ENCODE measurements around the gene NDUFS4.

Gene NDUFS4

DNA sequence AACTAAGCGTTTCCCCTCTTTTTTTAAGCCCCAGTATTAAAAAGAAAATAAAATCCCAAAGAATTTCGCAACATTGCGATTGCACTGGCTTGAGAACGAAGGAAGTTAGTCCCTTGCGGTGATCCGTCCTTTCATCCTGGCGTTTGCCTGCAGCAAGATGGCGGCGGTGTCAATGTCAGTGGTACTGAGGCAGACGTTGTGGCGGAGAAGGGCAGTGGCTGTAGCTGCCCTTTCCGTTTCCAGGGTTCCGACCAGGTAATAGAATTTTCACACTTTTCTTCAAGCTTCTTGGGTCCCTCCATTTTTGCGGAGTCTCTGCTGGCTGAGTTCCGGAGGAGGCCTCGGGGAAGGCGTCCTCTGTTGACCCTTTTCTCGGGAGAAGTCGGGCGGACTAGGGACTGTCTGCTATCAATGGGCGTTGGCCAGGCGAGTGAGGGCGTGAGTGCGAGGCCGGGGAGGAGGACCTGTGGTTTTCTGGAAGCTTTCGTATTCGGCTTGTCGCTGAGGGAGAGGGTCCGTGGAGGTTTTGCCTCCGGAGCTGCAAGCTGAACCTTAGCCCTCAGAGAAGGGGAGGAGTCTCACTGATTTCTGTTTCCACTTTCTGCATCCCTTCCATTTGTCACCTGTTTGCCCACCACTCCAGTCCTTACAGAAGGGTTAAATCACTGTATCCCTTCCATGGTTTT lies at the start of gene NDUFS4:
TSS of gene NDUFS4 (plus strand) at position 134 of the 686 bp plus-strand sequence. CDS start at position 158, 24 bp downstream.
- TF ChIP-seq GATA2 (IDR thresholded peaks at IDR 0.05; ENCODE audit: low read depth, low read length) (no peak), GATA3 (IDR thresholded peaks at IDR 0.05; ENCODE audit: low read depth, low read length) (no peak)

- TF ChIP-seq GATA3 (IDR thresholded peaks at IDR 0.05; ENCODE audit: low read depth, low read length) (no peak), GATA2 (IDR thresholded peaks at IDR 0.05; ENCODE audit: low read depth, low read length) (no peak)
Observed at GRCh38 chr5:53512539-53512938, 47.9 kb upstream of the NDUFS4 start.

GRCh38 chr5:53515988-53516387 lies 44.5 kb upstream of the NDUFS4 start:
- no peak for TF ChIP-seq GATA3 (IDR thresholded peaks at IDR 0.05; ENCODE audit: low read depth, low read length)
- no peak for TF ChIP-seq GATA2 (IDR thresholded peaks at IDR 0.05; ENCODE audit: low read depth, low read length)

- TF ChIP-seq GATA3 (IDR thresholded peaks at IDR 0.05; ENCODE audit: low read depth, low read length) (no peak), GATA2 (IDR thresholded peaks at IDR 0.05; ENCODE audit: low read depth, low read length) (no peak)
Observed at GRCh38 chr5:53520813-53521212, 39.6 kb upstream of the NDUFS4 start.

DNA sequence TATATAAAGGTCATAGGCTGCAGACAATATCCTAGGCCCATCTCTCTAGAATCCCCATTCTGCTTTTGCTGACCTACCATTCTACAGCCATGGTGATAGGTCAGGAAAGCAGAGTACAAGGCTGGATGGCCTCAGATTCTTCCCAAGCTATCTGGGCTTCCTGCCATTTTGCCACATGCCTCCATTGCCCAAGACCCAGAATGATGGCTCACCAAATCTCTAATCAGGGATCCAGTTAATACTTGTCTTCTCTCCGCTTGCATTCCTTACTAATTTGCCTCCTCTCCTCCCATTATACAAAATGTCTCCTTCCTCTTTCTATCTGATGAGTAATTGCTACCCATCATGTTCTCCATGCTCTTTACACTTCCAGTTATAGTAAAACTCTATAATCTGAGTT lies 22.7 kb upstream of the NDUFS4 start:
- no peak for TF ChIP-seq GATA3 (IDR thresholded peaks at IDR 0.05; ENCODE audit: low read depth, low read length)

DNA sequence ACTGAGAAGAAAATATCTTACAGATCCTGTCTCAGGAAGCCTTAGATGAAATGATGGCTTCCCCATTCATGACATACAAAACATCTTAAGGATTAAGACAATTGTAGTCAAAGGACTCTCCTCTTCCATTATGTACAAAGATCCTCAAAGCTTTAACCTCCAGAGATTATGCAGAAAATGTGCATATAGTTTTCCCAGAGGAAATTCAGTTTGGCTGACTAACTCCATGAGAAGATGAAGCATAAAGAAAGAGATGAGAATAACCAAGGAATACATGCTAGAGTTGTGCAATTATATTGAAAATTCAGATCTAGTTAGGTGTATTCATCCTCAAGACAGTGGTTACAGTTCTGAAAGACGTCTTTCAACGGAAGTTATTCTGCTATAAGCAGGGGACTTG lies 18.6 kb upstream of the NDUFS4 start:
- TF ChIP-seq GATA2 (IDR thresholded peaks at IDR 0.05; ENCODE audit: low read depth, low read length) (no peak), GATA3 (IDR thresholded peaks at IDR 0.05; ENCODE audit: low read depth, low read length) (no peak)

DNA sequence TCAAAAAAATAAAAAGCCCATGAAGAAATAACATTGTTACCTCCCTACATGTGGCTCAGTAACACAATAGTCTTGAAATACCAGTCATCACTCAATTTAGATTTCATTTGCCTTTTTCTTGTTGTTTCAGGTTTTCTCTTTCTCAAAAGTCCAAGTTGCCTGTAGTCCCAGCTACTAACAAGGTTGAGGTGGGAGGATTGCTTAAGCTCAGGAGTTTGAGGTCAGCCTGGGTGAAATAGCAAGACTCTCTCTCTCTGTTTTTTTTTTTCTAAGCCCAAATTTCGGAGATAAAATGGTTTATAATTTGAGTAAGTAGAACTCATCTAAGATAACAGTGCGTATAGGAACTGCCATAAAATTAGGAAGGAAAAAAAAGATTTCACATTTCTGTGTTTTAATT lies 17.5 kb upstream of the NDUFS4 start:
- TF ChIP-seq GATA3 (IDR thresholded peaks at IDR 0.05; ENCODE audit: low read depth, low read length) (no peak), GATA2 (IDR thresholded peaks at IDR 0.05; ENCODE audit: low read depth, low read length) (no peak)

DNA sequence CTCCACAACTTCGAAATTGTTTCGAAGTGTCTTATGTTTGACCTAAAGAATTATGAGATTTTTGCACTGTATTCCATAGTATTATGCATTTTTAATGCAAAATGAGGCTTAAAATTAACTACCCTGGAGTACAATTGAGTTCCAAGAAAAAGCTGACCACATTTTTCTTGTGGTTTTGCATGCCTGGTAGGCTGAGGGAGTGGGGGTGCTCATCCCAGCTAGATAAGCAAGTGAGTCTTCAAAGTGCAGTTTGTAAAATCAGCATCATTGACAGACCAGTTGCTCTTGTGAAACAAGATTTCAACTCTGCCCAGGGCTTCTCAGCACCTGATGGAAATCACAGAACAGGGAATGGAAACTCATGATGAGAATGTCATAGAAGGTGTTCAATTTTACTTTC lies 17.0 kb upstream of the NDUFS4 start:
- TF ChIP-seq GATA3 (IDR thresholded peaks at IDR 0.05; ENCODE audit: low read depth, low read length), result no peak
- TF ChIP-seq GATA2 (IDR thresholded peaks at IDR 0.05; ENCODE audit: low read depth, low read length), result no peak

GRCh38 chr5:53545744-53546143 lies 14.7 kb upstream of the NDUFS4 start:
- TF ChIP-seq GATA3 (IDR thresholded peaks at IDR 0.05; ENCODE audit: low read depth, low read length) (no peak), GATA2 (IDR thresholded peaks at IDR 0.05; ENCODE audit: low read depth, low read length) (no peak)

- no peak for TF ChIP-seq GATA3 (IDR thresholded peaks at IDR 0.05; ENCODE audit: low read depth, low read length)
- no peak for TF ChIP-seq GATA2 (IDR thresholded peaks at IDR 0.05; ENCODE audit: low read depth, low read length)
Observed at GRCh38 chr5:53547226-53547625, 13.2 kb upstream of the NDUFS4 start.

DNA sequence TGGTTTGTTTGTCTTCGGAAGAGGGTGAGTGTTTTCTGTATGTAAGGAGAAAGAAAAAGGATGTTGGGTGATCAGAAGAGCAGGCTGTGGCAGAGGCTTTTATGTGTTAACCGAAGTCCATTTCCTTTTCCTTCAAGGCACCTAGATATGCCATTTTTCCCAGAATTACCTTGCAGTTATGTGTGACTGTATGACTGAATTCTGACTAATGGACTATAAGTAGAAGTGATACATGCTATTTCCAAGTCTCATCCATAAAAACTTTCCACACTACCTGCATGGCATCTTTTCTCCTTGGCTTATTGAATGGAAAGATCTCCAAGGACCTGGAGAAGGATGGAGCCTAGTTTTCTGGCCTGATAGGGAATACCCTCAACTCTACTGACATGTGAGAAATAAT lies 10.6 kb upstream of the NDUFS4 start:
- no peak for TF ChIP-seq GATA3 (IDR thresholded peaks at IDR 0.05; ENCODE audit: low read depth, low read length)
- no peak for TF ChIP-seq GATA2 (IDR thresholded peaks at IDR 0.05; ENCODE audit: low read depth, low read length)

- TF ChIP-seq GATA3 (IDR thresholded peaks at IDR 0.05; ENCODE audit: low read depth, low read length), result no peak
- no peak for TF ChIP-seq GATA2 (IDR thresholded peaks at IDR 0.05; ENCODE audit: low read depth, low read length)
Observed at GRCh38 chr5:53552561-53552960, 7.9 kb upstream of the NDUFS4 start.

- TF ChIP-seq GATA2 (IDR thresholded peaks at IDR 0.05; ENCODE audit: low read depth, low read length) (no peak), GATA3 (IDR thresholded peaks at IDR 0.05; ENCODE audit: low read depth, low read length) (no peak)
Observed at GRCh38 chr5:53554444-53554843, 6.0 kb upstream of the NDUFS4 start.

GRCh38 chr5:53555160-53555559 lies 5.3 kb upstream of the NDUFS4 start:
- no peak for TF ChIP-seq GATA3 (IDR thresholded peaks at IDR 0.05; ENCODE audit: low read depth, low read length)
- TF ChIP-seq GATA2 (IDR thresholded peaks at IDR 0.05; ENCODE audit: low read depth, low read length), result no peak

- TF ChIP-seq GATA2 (IDR thresholded peaks at IDR 0.05; ENCODE audit: low read depth, low read length), result no peak
- TF ChIP-seq GATA3 (IDR thresholded peaks at IDR 0.05; ENCODE audit: low read depth, low read length), result no peak
Observed at GRCh38 chr5:53556001-53556400, 4.4 kb upstream of the NDUFS4 start.

DNA sequence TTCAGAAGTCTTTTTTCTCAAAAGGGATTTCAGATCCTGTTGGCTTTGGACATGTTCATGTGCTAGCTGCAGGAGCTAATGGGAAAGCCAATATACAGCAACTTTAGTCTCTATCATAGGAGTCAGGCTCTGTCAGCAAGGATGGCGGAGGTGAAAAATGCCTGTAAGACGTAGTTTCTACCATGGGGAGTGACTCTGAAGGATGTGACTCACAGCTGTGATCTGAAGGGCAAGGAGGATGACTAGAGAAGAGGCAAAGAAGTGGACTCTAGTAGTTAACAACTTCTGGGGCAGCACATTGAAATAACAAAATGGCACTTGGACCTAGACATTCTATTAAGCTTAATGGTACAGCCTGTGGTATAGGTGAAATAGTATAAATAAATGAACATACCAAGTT lies 3.1 kb upstream of the NDUFS4 start:
- no peak for TF ChIP-seq GATA2 (IDR thresholded peaks at IDR 0.05; ENCODE audit: low read depth, low read length)
- TF ChIP-seq GATA3 (IDR thresholded peaks at IDR 0.05; ENCODE audit: low read depth, low read length), result no peak
